GM23338 (cell line): ENCODE measurements around the gene PKNOX2. TPM values are rescaled to one million over a fixed set of nuclear protein-coding genes. Genes with fewer than 3 reads are reported as not detected.

Experiments used
- CREB1 ChIP-seq: fragments of 250-450 bp; sonication (Bioruptor Pico); IDR thresholded peaks from 2 replicates; pipeline ENCODE4 v1.5.0; 2020; ENCODE audit warnings: low read depth, mild to moderate bottlenecking, moderate library complexity
- EZH2 ChIP-seq: fragments of 200-600 bp; sonication (generic); IDR thresholded peaks from one replicate; pipeline ENCODE4 v1.8.0; 2017; ENCODE audit warnings: antibody characterized with exemption, mild to moderate bottlenecking, low read depth; ENCODE audit not compliant: unreplicated experiment
- JUNB ChIP-seq: IDR thresholded peaks from one replicate; pipeline ENCODE4 v1.6.1; 2016; ENCODE audit warnings: antibody characterized with exemption; ENCODE audit not compliant: unreplicated experiment
- STAT1 ChIP-seq: IDR thresholded peaks from one replicate; pipeline ENCODE4 v1.6.1; 2016; ENCODE audit warnings: antibody characterized with exemption; ENCODE audit not compliant: unreplicated experiment
- ZNF114 ChIP-seq: fragments of 250-450 bp; sonication (Bioruptor Pico); IDR thresholded peaks from 2 replicates; pipeline ENCODE4 v1.5.0; 2020; ENCODE audit warnings: mild to moderate bottlenecking, moderate library complexity
- ZNF331 ChIP-seq: fragments of 250-450 bp; sonication (Bioruptor Pico); IDR thresholded peaks from 2 replicates; pipeline ENCODE4 v1.5.0; 2020; ENCODE audit warnings: low read depth, mild to moderate bottlenecking, moderate library complexity
- ZNF462 ChIP-seq: fragments of 250-450 bp; sonication (Bioruptor Pico); IDR thresholded peaks from 2 replicates; pipeline ENCODE4 v1.5.0; 2020; ENCODE audit warnings: mild to moderate bottlenecking, moderate library complexity
- polyA plus RNA-seq: library from polyadenylated mRNA; unstranded; fragments of >200 nt; fragmentation: Nextera tagmentation; extraction: Ambion mirVana; gene quantifications from 2 replicates; pipeline ENCODE4 v1.2.1, GENCODE V29; 2016
- total RNA-seq: library from RNA; depleted of rRNA; stranded (reverse); fragments of >200 nt; shearing (Covaris generic); gene quantifications from 2 replicates; pipeline ENCODE4 v1.2.3, GENCODE V29; 2014
- TF ChIP-seq, protein P1 (sequence below), 2 experiments: fragments of 200-600 bp in 1 of 2; sonication (generic) in 1 of 2; conservative IDR thresholded peaks; 2 replicates each; pipeline versions ENCODE4 v1.5.1 to v1.6.1; 2016 to 2017; ENCODE audit warnings: antibody characterized with exemption in 2 of 2, low read depth in 2 of 2, mild to moderate bottlenecking in 2 of 2, moderate library complexity in 1 of 2

The PKNOX2 gene
- total and polyA plus RNA-seq, 2 experiments from 2014 or later: 0.42 to 0.83 TPM

DNA sequence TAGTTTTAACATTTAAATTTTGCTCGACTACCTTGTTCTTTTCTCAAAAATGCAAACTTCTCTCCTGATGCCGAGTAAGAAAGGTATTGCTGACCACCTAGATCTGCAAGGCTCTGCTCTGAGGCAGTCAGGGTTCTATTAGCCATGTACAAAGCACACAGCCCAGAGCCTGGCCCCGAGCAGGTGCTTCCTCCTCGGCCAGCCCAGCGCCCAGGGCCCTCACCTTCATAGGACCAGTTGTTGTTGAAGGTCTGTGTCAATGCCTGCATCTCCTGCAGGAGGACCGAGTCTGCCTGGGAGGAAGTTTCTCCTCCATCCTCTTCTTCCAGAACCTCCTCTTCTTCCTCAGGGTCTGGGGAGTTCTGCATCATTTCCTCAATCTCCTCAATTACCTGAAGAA, 295.7 kb downstream of the PKNOX2 start (continued):
- TF ChIP-seq ZNF462 (CRISPR knock-in tag) (no peak), ZNF114 (CRISPR knock-in tag) (no peak), CREB1 (CRISPR knock-in tag) (no peak), JUNB (no peak), EZH2 (no peak), STAT1 (no peak), ZNF331 (no peak)
- TF ChIP-seq, protein P1, sequence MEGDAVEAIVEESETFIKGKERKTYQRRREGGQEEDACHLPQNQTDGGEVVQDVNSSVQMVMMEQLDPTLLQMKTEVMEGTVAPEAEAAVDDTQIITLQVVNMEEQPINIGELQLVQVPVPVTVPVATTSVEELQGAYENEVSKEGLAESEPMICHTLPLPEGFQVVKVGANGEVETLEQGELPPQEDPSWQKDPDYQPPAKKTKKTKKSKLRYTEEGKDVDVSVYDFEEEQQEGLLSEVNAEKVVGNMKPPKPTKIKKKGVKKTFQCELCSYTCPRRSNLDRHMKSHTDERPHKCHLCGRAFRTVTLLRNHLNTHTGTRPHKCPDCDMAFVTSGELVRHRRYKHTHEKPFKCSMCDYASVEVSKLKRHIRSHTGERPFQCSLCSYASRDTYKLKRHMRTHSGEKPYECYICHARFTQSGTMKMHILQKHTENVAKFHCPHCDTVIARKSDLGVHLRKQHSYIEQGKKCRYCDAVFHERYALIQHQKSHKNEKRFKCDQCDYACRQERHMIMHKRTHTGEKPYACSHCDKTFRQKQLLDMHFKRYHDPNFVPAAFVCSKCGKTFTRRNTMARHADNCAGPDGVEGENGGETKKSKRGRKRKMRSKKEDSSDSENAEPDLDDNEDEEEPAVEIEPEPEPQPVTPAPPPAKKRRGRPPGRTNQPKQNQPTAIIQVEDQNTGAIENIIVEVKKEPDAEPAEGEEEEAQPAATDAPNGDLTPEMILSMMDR (conservative IDR thresholded peaks at IDR 0.05; ENCODE audit: low read depth in 2 of 2): no peak
